GM12878 (cell line): ENCODE measurements around the gene TBC1D2B. TPM values are rescaled to one million over a fixed set of nuclear protein-coding genes. Genes with fewer than 3 reads are reported as not detected.

Experiments used
- ATF3 ChIP-seq: IDR thresholded peaks from 2 replicates; pipeline ENCODE4 v1.6.1; 2011; ENCODE audit warnings: low read depth, mild to moderate bottlenecking, low read length, moderate library complexity, borderline replicate concordance; ENCODE audit errors: extremely low read depth
- BCL3 ChIP-seq: IDR thresholded peaks from 2 replicates; pipeline ENCODE4 v1.6.1; 2011; ENCODE audit warnings: borderline replicate concordance, low read depth, mild to moderate bottlenecking, moderate library complexity, low read length; ENCODE audit not compliant: insufficient read depth, poor library complexity, severe bottlenecking
- BRCA1 ChIP-seq: IDR thresholded peaks from 2 replicates; pipeline ENCODE4 v1.6.1; 2011; ENCODE audit warnings: low read depth, low read length, improper control_type of control experiment
- CTCF ChIP-seq, 3 experiments: IDR thresholded peaks in 2 of 3; conservative IDR thresholded peaks in 1 of 3; 2 replicates each; pipeline ENCODE4 v1.5.1; 2011; ENCODE audit warnings: low read depth in 3 of 3, low read length in 3 of 3, mild to moderate bottlenecking in 3 of 3, control low read depth in 2 of 3, moderate library complexity in 2 of 3, inconsistent platforms in 1 of 3, mixed read lengths in 1 of 3; ENCODE audit not compliant: control insufficient read depth in 2 of 3, insufficient read depth in 1 of 3; ENCODE audit errors: extremely low read depth in 1 of 3
- DPF2 ChIP-seq: fragments of 450-650 bp; IDR thresholded peaks from 2 replicates; pipeline ENCODE4 v1.6.1; 2017; ENCODE audit warnings: mild to moderate bottlenecking
- HSF1 ChIP-seq: fragments of 150-350 bp; IDR thresholded peaks from 2 replicates; pipeline ENCODE4 v1.6.1; 2014; ENCODE audit warnings: mild to moderate bottlenecking, low read depth, low read length
- SIX5 ChIP-seq: IDR thresholded peaks from 2 replicates; pipeline ENCODE4 v1.6.1; 2011; ENCODE audit warnings: mild to moderate bottlenecking, low read depth, low read length, moderate library complexity; ENCODE audit not compliant: severe bottlenecking
- SUZ12 ChIP-seq: fragments of 200-600 bp; sonication (generic); IDR thresholded peaks from one replicate; pipeline ENCODE4 v1.6.1; 2018; ENCODE audit warnings: antibody characterized with exemption, mild to moderate bottlenecking; ENCODE audit not compliant: unreplicated experiment
- ZBTB11 ChIP-seq: fragments of 450-650 bp; formaldehyde crosslinking; IDR thresholded peaks from 2 replicates; pipeline ENCODE4 v1.5.0; 2022; ENCODE audit warnings: mild to moderate bottlenecking, missing genetic modification characterization
- polyA plus RNA-seq, 11 experiments: library from polyadenylated mRNA; depleted of rRNA in 4 of 11; unstranded in 6 of 11; stranded (reverse) in 5 of 11; fragments of >200 nt; fragmentation: Nextera tagmentation in 4 of 11; fragmentation: Illumina TruSeq in 1 of 11; extraction: Ambion mirVana in 4 of 11; extraction: Trizol in 1 of 11; gene quantifications; 1 replicate in 1 of 11; 2 replicates in 10 of 11; pipeline versions ENCODE4 v1.2.1 to v1.2.3, GENCODE V29; 2011 to 2016; ENCODE audit warnings: inconsistent platforms in 2 of 11, missing spikeins in 2 of 11, low read depth in 1 of 11
- total RNA-seq, 4 experiments: library from RNA; depleted of rRNA in 3 of 4; stranded (reverse); fragments of >200 nt in 3 of 4; fragmentation: Illumina TruSeq in 1 of 4; extraction: Trizol in 1 of 4; gene quantifications; 2 replicates each; pipeline versions ENCODE4 v1.2.1 to v1.2.3, GENCODE V29; 2013 to 2021

Gene TBC1D2B
- total and polyA plus RNA-seq, 10 of the 15 experiments (the other 5 are each of a cell fraction or from before 2014, with no cell fraction given) = 1.3 to 53.4 (median 19.4) TPM

- TF ChIP-seq ZBTB11 (CRISPR knock-in tag) (no peak), CTCF (IDR thresholded peaks at IDR 0.05 in 2 of 3, conservative IDR thresholded peaks at IDR 0.05 in 1 of 3; ENCODE audit: control insufficient read depth in 2 of 3, extremely low read depth in 1 of 3, insufficient read depth in 1 of 3, low read depth in 3 of 3, low read length in 3 of 3) (no peak), DPF2 (no peak), BRCA1 (no peak), HSF1 (no peak), BCL3 (no peak), SUZ12 (no peak), ATF3 (no peak), SIX5 (no peak)
Observed at GRCh38 chr15:78057803-78058202, 19.7 kb downstream of the TBC1D2B start (continued).
